ENCODE data around the gene ELMO1. TPM values are rescaled to one million over a fixed set of nuclear protein-coding genes. Genes with fewer than 3 reads are reported as not detected.

The ELMO1 gene
- total RNA-seq, 1 experiment from 2014 or later = not detected

- DNase-seq (no peak), ATAC-seq (no peak)
- CTCF ChIA-PET = no interaction called here
These were observed 127.7 kb downstream of the ELMO1 start for GRCh38 chr7:37320848-37321468.

GRCh38 chr7:37320140-37320847, 128.4 kb downstream of the ELMO1 start:
- Histone ChIP-seq H3K36me3 (ENCODE audit: low read depth, low read length) (no peaks in the 10 kb centered on the region), H3K79me2 (ENCODE audit: low read length) (no peaks in the 10 kb centered on the region), H3K4me2 (ENCODE audit: low read length) (no peak overlapping the region), H3K4me3 (ENCODE audit: low read length) (no peak overlapping the region), H3K27ac (ENCODE audit: low read length) (no peak overlapping the region), H3F3A (ENCODE audit: low read length, unreplicated experiment) (no peaks in the 10 kb centered on the region), H3K9ac (ENCODE audit: low read length) (no peak overlapping the region), H2AFZ (ENCODE audit: low read length) (no peak overlapping the region), H4K20me1 (ENCODE audit: low read length) (no peaks in the 10 kb centered on the region), H3K4me1 (ENCODE audit: insufficient read depth, low read length) (no peaks in the 10 kb centered on the region), H3K9me2 (replicated peaks; ENCODE audit: low read length) (no peaks in the 10 kb centered on the region), H3K9me3 (ENCODE audit: low read length) (no peaks in the 10 kb centered on the region), H3K27me3 (ENCODE audit: low read length) (no peaks in the 10 kb centered on the region; the same call in 1 of the 2 replicates)
- no TSS peak for BruUV-seq (replicated peaks)
- TF ChIP-seq EZH2 (IDR thresholded peaks at IDR 0.05; ENCODE audit: low read length, unreplicated experiment) (no peak), CTCF (conservative IDR thresholded peaks at IDR 0.05; ENCODE audit: low read depth, low read length) (no peak), EZH2phosphoT487 (IDR thresholded peaks at IDR 0.05; ENCODE audit: borderline replicate concordance, low read length) (no peak)
- ATAC-seq (no peak), DNase-seq (no peak)
- ChIA-PET POLR2A (ENCODE audit: unreplicated experiment) (no interaction called here), CTCF (no interaction called here)
- intact Hi-C loops (cut with micrococcal nuclease) = no loop called here

More at GRCh38 chr7:37320848-37321468, 127.7 kb downstream of the ELMO1 start:
- H4K20me1 ChIP-seq (ENCODE audit: low read length) = no peaks in the 10 kb centered on the region
- no peak overlapping the region for H3K9ac ChIP-seq (ENCODE audit: low read length)
- no peaks in the 10 kb centered on the region for H3F3A ChIP-seq (ENCODE audit: low read length, unreplicated experiment)
- H3K4me2 ChIP-seq (ENCODE audit: low read length) = no peak overlapping the region
- H3K27me3 ChIP-seq (ENCODE audit: low read length) = no peaks in the 10 kb centered on the region; the same call in 1 of the 2 replicates
- no peak overlapping the region for H2AFZ ChIP-seq (ENCODE audit: low read length)
- H3K9me2 ChIP-seq (replicated peaks; ENCODE audit: low read length) = no peaks in the 10 kb centered on the region
- H3K79me2 ChIP-seq (ENCODE audit: low read length) = no peaks in the 10 kb centered on the region
- H3K4me1 ChIP-seq (ENCODE audit: insufficient read depth, low read length) = no peaks in the 10 kb centered on the region
- BruUV-seq (replicated peaks) = no TSS peak
- H3K36me3 ChIP-seq (ENCODE audit: low read depth, low read length) = no peaks in the 10 kb centered on the region
- no peak overlapping the region for H3K4me3 ChIP-seq (ENCODE audit: low read length)
- intact Hi-C loops (cut with micrococcal nuclease) = no loop called here
- POLR2A ChIA-PET (ENCODE audit: unreplicated experiment) = no interaction called here
- H3K9me3 ChIP-seq (ENCODE audit: low read length) = no peaks in the 10 kb centered on the region
- TF ChIP-seq CTCF (conservative IDR thresholded peaks at IDR 0.05; ENCODE audit: low read depth, low read length) (no peak), EZH2 (IDR thresholded peaks at IDR 0.05; ENCODE audit: low read length, unreplicated experiment) (no peak), EZH2phosphoT487 (IDR thresholded peaks at IDR 0.05; ENCODE audit: borderline replicate concordance, low read length) (no peak)
- H3K27ac ChIP-seq (ENCODE audit: low read length) = no peak overlapping the region

- Histone ChIP-seq H3K4me2 (ENCODE audit: low read length) (no peak overlapping the region), H3K4me3 (ENCODE audit: low read length) (no peak overlapping the region), H3K79me2 (ENCODE audit: low read length) (no peaks in the 10 kb centered on the region), H3K9me3 (ENCODE audit: low read length) (no peaks in the 10 kb centered on the region), H3F3A (ENCODE audit: low read length, unreplicated experiment) (no peaks in the 10 kb centered on the region), H3K4me1 (ENCODE audit: insufficient read depth, low read length) (no peaks in the 10 kb centered on the region), H4K20me1 (ENCODE audit: low read length) (no peaks in the 10 kb centered on the region), H3K27me3 (ENCODE audit: low read length) (no peaks in the 10 kb centered on the region), H2AFZ (ENCODE audit: low read length) (no peak overlapping the region), H3K9me2 (replicated peaks; ENCODE audit: low read length) (no peaks in the 10 kb centered on the region), H3K9ac (ENCODE audit: low read length) (no peak overlapping the region), H3K27ac (ENCODE audit: low read length) (no peak overlapping the region), H3K36me3 (ENCODE audit: low read depth, low read length) (no peaks in the 10 kb centered on the region)
- DNase-seq (no peak), ATAC-seq (no peak)
- POLR2A ChIA-PET (ENCODE audit: unreplicated experiment) = no interaction called here
- no TSS peak for BruUV-seq (replicated peaks)
- CTCF ChIA-PET = no interaction called here
- intact Hi-C loops (cut with micrococcal nuclease) = no loop called here
- TF ChIP-seq EZH2phosphoT487 (IDR thresholded peaks at IDR 0.05; ENCODE audit: borderline replicate concordance, low read length) = no peak
- no peak for TF ChIP-seq CTCF (conservative IDR thresholded peaks at IDR 0.05; ENCODE audit: low read depth, low read length)
- TF ChIP-seq EZH2 (IDR thresholded peaks at IDR 0.05; ENCODE audit: low read length, unreplicated experiment) = no peak
These were observed 130.1 kb downstream of the ELMO1 start for GRCh38 chr7:37318541-37318940.
